Activated T-helper 1 cell treated with anti-CD3 and anti-CD28 coated beads, Interleukin-2, amount 50 U/mL, for 16 hours (primary cell): Measurements from ENCODE around the gene IRGQ.
"Not testable (repeated sequence)": the region's sequence is repeated elsewhere in the genome, so short reads cannot be mapped to it uniquely, and the experiment has no call there.

Source experiments
- DNase-seq, 2 donors: peaks; one replicate each; pipeline ENCODE4 v3.0.0-alpha.2; 2020; ENCODE audit warnings: low read depth in 1 of 2, low spot score in 1 of 2

Gene IRGQ

GRCh38 chr19:43575156-43575950 lies 20.6 kb downstream of the IRGQ start, which contains the start of the genes PINLYP and XRCC1:
PINLYP (plus strand) TSS chr19:43575801; CDS start chr19:43577192, 1,391 bp downstream.
XRCC1 (minus strand) TSS chr19:43575527; CDS start chr19:43575458, 69 bp downstream.
- peak; percentile 87 to 93 for DNase-seq

- no peak for DNase-seq
Measured at GRCh38 chr19:43574424-43575155, 21.3 kb downstream of the IRGQ start.

DNA sequence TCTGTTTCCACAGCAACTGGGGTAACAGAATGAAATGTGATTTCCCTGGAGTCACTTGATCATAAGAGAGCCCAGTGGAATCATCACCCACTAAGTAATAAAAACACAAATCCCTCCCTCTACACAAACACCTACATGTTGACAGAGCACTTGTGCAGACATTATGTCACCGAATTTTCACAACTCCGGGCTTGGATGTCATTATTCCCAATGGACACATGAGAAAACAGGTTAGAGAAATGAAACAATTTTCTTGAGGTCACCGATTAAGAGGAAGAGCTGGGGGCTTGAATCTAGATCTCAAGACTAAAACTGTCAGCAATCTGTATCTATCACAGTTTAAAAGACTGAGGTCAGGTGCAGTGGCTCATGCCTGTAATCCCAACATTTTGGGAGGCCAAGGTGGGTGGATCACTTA lies 23.8 kb downstream of the IRGQ start:
- no peak for DNase-seq

GRCh38 chr19:43570174-43570791 lies 25.7 kb downstream of the IRGQ start:
- DNase-seq: no peak

DNA sequence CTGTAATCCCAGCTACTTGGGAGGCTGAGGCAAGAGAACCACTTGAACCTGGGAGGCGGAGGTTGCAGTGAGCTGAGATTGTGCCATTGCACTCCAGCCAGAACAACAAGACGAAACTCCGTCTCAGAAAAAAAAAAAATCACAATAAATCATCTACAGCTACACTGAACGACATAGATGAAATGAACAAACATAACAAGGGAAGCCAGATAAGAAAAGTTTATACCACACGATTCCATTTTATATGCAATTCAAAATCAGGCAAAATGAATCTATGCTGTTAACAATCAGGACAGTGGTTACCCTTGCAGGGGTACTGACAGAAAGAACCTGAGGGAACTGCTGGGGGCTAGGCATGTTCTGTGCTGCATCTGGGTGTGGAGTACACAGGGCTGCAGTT lies 26.3 kb downstream of the IRGQ start:
- DNase-seq: no peak

DNA sequence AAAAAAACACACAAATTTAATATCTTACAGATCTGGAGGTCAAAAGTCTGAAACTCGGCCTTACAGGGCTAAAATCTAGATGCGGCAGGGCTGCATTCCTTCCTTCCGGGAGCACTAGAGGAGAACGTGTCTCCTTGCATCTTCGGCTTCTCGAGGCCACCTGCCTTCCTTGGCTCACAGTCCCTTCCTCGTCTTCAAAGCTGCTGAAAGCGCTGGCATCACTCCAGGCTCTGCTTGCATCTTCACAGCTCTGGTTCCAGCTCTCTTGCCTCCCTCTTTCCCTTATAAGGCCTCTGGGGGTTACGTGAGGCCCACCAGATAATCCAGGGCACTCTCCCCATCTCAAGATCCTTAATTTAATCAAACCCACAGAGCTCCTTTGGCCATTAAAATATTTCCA lies 31.1 kb downstream of the IRGQ start:
- no peak for DNase-seq

DNA sequence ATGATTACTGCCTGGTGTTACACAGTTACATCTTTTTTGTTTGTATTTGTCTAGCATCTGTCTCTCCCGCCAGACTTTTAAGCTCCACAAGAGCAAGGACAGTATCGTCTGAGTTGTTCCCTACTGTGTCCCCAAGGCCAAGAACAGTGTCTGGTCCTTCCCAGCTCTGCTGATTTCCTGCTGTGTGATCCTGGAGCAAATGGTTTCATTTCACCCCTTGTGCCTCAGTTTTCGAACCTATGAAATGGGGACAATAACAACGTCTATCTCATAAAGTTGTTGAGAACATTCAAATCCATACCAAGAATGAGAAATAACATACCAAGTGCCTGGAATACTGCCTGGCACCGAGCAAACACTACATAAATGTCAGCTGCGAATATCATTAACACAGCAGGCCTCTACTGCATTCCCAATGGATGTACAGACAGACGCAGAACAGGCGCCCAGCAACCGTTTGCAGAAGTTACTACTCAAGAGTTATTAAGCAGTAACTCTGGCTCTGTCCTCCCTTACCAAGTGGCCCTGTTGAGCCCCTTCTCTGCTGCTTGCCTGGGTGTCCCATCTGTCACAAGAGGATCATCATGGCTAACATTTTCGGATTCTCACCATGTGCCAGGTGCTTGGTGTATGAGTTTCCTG lies 32.0 kb downstream of the IRGQ start:
- no peak for DNase-seq

DNA sequence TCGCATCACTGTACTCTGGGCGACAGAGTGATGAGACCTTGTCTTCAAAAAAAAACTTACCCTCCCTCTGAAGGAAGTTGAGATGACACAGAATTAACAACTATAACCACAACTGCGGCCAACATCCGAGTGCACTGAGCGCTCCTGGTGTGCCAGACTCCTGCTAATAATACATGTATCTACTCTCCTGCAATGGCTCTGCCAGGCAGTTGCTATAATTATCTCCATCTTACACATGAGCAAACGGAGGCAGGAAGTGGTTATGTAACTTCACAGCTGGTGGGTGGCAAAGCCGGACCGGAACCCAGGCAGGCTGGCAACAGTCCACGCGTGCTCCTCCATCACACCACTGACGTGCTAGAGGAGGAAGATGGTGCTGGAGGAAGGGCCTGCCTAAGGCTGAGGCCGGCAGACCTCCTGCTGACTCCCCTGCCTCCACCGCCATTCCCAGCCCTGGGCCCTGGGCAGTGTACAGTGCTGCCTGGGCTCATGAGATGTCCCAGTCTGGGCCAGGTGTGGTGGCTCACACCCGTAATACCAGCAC lies 33.2 kb downstream of the IRGQ start:
- peak; percentile 60 to 64 for DNase-seq

DNA sequence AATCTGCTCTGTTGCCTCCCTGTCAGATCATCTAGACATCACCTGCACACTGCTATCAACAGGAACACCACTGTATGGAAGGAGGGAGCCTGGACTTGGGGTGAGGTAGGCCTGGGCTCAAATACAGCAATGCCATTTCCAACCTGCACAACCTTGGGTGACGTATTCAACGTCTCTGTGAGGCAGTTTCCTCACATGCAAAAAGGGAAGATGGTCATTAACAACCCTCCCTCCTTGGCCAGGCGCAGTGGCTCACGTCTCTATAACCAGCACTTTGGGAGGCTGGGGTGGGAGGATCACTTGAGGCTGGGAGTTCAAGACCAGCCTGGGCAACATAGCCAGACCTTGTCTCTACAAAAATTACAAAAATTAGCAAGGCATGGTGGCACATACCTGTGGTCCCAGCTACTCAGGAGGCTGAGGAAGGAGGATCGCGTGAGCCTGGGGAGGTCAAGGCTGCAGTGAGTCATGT lies 33.7 kb downstream of the IRGQ start:
- no peak for DNase-seq

GRCh38 chr19:43561139-43561970 lies 34.6 kb downstream of the IRGQ start:
- DNase-seq: no peak

GRCh38 chr19:43560687-43561086 lies 35.2 kb downstream of the IRGQ start:
- no peak for DNase-seq

GRCh38 chr19:43555185-43555770 lies 40.7 kb downstream of the IRGQ start:
- peak; percentile 66 to 73 for DNase-seq

DNA sequence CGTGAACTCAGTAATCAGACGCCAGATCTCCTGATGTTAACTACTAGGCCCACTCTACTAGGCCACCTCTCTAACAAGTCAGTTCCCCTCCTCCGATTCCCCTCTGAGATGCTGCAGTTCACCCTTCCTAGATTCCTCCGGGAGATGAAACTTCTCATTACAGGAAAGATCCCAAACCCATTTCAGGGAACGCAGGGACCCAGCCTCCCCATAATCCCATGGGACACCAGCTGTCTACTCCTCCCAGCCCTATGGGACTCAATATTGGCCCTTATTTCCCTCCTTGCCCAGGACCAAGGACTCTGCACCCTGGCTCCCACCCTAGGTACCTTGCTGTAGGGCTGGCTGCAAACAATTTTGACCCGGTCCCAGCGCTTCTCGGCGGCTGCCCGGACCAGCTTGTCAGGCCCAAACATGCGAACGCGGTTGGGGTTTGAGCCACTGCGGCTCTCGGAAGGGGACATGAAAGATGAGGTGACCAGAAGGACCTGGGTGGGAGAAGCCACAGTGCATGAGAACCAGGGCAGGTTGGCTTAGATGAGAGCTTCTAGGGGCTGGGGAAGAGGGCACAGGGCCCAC lies 41.5 kb downstream of the IRGQ start:
- DNase-seq: no peak

- no peak for DNase-seq
Measured at GRCh38 chr19:43553656-43554055, 42.3 kb downstream of the IRGQ start.

DNA sequence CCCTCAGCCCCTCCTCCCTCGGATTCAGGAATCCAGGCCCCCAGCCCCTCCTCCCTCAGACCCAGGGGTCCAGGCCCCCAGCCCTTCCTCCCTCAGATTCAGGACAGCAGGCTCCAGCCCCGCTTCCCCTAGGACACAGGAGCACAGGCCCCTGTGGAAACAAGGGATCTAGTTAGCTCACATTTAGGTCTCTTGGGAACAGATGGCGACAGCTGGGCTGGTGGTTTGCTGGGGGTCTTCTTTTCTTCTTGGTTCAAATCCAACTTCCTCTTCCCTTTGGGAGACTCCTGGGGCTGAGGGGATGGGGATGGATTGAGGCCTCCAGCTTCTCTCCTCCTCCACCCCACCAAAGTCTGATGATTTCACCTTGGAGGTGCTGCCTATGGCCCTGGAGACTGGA lies 43.3 kb downstream of the IRGQ start:
- no peak for DNase-seq

DNA sequence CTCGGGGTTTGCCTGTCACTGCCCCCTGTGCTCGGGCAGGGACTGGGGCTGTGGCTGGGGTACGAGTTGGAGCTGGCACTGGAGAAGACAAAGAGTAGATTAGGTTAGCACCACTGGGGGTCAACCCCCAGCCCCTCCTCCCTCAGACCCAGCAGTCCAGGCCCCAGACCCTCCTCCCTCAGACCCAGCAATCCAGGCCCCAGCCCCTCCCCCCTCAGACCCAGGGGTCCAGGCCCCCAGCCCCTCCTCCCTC lies 43.8 kb downstream of the IRGQ start:
- DNase-seq: no peak

DNA sequence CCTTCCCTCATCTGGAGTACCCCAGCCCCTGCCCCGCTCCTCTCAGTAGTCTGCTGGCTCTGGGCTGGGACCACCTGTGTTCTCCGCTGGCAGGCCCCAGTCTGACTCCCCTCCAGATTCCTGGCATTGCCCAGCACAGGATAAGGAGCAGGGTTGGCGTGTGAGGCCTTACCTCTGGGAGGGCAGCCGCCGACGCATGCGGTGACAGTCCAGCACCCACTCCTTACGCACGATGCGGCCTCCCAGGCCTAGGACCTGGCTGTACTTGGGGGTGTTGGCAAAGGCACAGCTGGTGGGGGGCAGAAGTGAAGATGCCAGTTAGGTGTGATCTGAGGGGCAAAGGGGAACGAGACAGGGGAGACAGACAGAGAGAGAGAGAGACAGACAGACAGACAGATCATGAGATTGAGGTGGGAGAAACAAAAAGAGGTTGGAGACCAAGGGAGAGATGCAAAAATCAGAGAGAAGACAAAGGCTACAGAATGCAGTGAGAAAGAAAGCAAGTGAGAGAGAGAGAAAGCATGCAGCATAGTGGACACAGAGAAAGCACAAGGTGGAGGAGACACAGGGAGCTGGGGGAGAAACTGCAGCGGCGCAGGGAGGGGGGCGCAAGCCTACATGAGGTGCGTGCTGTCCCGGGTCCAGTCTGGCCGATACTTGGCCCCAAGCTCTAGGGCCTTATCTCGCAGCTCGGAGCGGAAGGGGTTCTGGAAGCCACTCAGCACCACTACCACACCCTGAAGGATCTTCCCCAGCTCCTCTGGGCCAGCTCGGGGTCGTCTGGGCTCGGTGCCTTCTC lies 44.3 kb downstream of the IRGQ start:
- DNase-seq: no peak

DNA sequence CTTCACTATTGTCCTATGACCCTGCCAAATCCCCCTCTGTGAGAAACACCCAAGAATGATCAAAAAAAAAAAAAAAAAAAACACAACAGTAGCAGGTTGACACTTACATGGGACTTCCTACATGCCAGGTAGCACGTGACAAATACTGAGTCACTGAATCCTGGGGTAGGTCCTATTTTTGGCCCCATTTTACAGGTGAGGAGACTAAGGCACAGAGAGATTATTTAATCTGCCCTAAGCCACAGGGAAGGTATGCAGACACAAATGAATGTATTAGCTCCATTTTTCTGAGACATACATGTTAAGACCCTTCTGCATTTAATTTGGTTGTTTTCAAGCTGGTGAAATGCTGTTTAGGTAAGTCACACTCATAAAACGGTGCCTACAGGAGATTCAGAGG lies 47.2 kb downstream of the IRGQ start:
- no peak for DNase-seq

GRCh38 chr19:43547926-43548325 lies 48.0 kb downstream of the IRGQ start:
- DNase-seq: not testable (repeated sequence)
